ENCODE data around the gene AKAP12.

Gene AKAP12

DNA sequence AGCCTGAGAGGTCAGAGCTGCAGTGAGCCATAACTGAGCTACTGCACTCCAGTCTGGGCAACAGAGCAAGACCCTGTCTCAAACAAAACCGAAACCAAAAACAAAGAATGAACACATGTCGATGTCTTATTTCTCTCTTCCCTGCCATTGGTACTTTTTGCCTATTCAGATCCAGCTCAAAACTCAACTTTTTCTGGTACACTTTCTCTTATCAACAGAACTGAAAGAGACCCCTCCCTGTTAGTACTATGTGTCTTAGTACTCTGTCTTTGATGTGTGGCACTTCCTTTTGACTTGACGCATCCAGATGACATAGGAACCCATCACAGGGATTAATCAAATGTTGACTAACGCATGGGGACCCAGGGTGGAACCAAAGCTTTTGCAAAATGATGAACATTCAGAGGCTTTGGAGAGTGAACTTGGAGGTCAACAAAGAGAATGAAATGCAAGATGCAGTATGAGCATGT, 44.8 kb downstream of the AKAP12 start:
- DNase-seq (ENCODE audit: low read depth) = no peak

DNA sequence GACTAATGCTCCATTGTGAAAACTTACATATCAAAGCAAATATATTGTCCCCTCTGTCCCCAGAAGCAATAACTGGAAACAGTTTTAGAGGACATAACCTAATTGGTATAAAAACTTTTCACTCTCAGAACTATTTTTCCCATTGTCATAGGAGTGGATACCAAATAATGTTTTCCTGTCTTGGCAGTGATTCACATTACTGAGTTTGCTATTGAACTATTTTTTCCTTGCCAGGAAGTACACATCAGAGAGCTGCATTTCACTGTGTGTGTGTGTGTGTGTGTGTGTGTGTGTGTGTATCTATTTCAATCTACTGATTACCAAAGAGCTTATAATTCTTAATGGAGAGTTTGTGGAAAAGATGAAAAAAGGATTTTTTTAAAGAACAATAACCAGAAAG, 45.4 kb downstream of the AKAP12 start:
- no peak for DNase-seq (ENCODE audit: low read depth)

DNA sequence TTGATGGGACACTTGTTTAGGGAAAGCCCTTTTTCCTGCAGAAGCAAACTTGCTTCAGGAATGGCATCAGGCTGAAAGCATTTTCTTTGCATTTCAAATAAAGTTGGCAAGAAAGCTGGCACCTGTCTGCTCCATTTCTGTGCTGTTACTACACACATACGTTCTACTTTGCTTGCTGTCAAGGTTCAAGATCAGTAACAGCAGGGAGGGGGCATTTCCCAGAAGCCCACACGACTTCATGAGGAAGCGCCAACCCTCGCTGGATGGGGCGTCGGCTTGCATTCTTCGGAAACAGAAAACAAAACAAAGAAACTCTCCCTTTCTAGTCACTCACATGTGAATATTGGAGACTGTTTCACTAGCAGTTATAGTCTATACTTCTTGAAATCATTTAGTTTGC, 46.4 kb downstream of the AKAP12 start:
- DNase-seq (ENCODE audit: low read depth) = no peak

DNA sequence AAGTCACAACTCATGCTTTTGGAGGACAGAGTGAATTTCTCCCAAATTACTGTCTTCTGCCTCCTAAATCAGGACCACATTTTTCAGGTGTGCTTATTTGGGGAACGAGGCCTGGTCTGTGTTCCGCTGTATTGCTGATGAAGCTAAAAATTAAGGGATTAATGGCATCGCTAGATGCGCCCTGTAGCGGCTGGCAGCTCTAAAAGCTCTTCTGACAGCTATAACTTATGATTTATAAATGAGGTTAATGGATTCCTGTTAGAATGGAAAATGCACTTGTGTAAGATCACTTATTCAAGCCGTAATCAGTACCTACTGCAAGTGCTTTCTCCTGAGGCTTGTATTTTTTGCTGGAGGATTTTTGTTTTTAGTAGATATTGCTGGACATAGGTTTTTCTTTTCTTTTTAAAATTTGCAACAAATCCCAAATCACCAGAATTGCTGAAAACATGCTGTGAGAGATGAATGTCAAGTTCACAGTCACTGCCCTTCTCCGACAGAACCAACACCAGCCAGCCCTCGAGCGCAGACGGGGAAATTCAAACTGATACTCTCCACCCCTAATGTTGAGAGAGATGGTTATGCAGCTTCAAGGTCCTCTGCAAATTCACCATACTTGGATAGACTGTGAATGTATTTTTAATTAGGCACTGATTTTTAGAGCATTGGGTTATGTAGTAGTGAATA, 49.1 kb downstream of the AKAP12 start:
- DNase-seq (ENCODE audit: low read depth) = no peak

DNA sequence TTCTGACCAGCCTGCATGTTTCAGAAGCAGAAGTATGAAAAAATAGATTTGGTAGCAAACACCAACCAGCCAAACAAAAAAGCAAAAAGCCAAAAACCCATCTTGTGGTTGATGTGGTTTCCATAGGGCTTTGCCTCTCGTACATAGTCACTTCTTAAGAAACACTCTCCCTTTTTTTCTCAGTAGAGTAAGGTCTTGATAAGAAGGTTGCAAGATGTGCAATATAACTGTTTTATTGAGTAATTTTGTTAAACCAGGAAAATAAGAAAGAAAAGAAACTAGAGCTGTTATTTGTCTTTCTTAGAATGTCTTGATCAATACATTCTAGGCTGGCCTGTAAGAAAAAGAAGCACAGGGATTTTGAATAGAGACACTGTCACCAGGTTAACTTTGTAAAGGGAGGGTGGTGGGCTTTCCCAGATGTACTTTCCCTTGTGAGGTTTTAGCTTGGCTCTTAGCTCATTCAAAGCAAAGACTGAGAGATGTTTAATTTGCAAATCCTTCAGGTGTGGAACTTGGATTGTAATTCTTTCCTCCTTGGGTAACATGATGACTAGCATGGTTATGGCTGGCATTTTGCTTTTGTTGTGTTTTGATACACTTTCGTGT, 49.7 kb downstream of the AKAP12 start:
- no peak for DNase-seq (ENCODE audit: low read depth)

DNA sequence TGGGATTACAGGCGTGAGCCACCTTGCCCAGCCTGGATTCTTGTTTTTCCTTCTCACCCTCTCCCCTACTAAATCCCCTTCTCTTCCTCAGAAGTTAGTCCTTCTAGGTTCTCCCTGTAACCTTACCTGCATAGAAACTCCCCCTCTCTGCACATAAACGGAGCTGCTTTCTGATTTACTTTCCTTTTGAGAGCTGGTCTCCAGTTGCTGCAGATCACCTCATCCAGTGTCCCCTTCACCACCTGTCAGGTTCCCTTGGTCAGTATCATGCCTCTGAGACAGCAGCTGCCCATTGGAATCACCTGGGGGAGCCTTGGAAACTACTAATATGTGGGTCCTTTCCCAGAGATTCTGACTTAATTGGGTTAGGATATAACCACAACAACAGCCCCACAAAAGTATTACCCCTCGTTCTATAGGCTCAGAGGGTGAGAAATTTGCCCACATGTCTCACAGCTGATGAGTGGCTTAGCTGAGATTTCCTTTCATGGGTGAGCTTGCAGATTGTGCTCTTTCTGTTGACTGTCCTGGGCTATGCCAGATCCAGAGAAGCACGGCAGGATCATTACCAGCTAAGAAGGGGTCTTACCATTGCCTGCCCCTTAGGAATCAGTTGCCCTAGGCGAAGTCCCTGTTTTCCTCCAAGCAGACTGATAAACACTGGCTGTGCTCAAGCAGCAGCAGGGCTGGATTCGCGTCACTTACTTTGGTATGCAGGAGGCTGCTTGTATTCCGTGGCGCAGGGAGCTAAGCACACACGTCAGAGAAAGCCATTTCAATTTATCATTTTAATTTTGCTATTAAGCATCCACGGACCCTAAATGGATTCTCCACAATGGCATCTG, 51.3 kb downstream of the AKAP12 start:
- DNase-seq (ENCODE audit: low read depth) = no peak

DNA sequence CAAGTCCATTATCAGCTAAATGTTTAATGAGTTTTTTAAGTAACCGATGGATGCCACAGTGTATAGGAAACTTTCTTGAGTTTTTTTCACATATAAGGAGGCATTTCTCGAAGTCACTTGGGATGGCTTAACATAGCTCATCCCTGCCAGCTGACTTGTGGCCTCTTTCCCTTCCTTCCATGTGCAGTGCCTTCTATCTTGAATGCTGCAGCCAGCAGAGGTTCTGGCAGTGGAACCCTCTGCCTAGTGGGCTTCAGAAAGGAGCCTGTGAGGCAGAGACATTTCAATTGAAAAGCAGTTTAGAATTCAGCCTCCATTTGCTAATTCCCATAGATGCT, 51.9 kb downstream of the AKAP12 start:
- DNase-seq (ENCODE audit: low read depth) = no peak

DNA sequence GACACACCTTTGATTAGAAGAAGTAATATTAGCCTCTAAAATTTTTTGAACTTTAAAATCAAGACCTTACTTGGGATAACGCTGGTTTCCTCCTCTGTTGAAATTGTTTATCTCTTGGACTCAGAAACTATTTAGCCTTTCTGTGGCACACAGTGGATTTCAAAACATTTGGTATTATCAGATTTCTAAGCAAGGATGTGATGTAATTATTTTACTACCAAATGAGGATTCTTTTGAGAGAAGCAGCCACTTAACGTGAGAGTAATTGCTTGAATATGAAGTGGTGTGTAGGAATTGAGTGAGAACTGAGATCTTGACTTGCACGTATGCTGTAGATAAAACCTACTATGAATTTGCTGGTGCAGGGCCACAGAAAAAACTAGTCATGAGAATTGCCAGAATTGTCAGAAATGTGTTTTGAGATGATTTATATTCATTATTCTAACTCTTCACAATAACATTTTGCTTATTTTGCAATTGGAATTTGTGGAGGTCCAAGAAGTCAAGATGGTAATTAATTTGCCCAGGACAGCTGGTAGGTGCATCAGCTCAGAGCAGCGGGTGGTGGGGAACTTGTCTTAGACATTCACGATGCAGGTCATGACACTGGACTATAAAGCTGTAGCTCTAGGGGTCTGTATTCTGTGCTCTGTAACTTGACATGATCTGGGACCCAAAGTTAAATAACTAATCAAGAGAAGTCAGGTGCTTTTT, 53.4 kb downstream of the AKAP12 start:
- DNase-seq (ENCODE audit: low read depth) = no peak

DNA sequence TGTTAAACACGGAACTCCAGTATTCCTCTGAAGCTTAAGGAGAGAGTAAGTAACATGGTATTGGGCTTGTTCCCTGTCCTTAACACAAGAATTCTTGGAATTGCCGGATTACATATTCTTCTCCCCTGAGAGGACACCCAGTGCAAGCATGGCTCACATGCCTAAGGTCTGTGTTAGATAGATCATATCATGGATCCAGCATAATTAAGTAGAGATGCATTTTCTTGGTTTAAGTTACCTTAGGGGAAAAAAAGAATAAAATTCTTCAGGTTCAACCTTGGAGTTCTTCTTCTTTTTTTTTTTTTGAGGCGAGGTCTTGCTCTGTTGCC, 53.9 kb downstream of the AKAP12 start:
- no peak for DNase-seq (ENCODE audit: low read depth)

DNA sequence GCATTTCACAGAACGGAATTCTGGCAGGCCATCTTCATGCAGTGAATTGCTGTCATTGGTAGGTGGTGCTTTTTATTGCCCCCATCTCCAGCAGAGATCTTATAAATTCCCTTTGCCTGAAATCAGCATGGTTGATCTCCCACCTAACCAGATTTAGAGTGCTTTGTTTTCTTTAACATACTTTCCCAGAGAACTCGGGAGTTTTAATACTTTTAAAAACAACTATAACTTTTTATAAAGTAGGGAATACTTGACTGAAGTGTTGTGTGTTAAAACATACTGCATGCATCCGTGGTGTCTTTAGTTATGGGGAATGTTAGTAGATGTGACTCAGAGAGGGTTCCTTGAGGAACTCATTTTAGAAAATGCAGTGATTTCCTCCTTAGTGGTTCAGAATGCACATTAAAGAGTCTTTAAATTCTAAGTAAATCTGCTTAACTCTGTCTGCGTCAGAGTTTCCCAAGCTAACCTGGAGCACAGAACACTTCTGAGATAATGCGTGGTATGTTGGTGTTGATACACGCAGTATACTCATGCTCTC, 54.9 kb downstream of the AKAP12 start:
- DNase-seq (ENCODE audit: low read depth) = no peak

DNA sequence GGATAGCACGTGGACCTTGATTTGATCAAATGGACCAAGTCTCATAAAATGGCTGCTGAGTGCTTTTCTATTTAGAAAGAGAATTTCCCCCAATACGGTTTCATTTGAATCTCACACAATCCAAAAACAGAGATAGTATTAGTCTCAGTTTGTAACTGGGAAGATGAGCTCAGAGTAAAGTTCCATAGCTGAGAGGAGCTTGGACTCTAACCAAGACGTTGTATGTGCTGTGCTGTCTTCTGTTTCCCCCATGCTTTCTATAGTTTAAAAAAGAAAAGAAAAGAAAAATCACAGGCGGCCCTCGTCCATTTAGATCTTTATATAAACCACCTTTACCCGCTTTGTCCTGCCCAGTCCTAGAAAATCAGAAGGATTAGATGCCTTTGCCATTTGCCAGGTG, 58.1 kb downstream of the AKAP12 start:
- no peak for DNase-seq (ENCODE audit: low read depth)

DNA sequence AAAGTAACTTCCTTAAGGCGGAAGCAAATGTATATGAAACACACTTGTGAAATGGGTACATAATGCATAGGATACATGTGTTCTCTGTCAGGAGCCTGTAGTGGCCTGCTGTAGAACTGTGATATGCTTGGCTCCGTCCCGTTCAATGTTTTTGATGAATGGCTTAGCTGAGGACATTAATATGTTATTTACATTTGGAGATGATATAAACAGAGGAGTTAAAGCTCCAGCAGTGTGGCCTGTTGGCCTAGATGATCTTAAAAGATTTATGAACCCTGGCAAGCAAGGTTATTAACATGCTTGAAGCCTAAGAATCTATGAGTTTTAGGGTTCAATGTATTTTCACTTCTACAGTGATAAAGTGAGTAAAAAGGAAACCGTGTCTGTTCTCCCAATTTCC, 59.2 kb downstream of the AKAP12 start:
- DNase-seq (ENCODE audit: low read depth) = no peak

DNA sequence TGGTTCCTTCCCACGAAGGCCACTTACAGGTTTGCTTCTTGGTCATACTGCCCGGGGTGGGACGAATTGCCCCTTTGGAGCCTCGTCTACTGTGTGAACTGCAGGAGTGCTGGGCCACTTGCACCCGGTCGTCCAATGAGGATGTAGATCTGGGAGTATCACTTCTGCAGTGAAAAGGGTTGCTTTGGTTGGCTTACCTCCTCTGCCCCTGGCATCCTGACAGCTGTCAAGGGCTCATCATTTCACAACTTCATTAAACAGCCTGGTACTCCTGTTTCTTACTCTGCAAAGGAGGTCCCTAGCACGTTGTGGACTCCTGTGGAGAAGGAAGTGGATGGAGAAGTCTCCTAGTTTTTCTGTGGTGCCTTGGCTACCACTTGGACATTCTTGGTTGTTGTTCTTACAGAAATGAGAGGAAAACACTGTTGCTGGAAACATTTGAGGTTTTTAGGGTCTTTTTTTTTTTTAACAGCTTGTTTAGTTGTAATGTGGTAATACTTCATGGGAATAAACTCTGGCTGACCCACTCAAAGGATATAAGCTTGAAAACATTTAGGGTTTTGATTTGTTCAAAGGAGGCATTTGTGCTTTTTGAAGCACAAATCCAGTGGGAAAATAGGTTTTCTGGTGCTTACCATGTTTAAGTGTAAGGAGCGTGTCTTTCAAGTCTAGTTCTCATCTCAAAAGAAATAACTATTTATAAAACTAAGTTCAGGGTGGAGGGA, 60.7 kb downstream of the AKAP12 start:
- no peak for DNase-seq (ENCODE audit: low read depth)

DNA sequence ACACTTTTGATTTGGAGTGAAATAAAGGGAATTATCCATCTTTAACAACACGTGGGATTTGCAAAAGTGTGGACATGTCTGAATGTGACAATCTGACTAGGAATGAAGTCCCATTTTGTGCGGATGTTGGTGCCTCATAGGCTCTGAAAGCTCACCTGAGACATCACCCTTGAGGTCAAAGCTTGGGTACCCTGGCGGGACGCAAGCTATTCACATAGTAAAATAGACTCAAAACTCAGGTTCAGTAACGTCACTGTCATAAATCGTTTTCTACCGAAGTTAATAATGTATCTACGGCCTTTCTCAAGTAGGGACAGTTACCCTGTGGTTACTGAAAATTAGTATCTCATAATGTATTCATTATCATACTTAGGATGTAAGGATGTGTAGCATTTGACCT, 61.8 kb downstream of the AKAP12 start:
- DNase-seq (ENCODE audit: low read depth) = no peak

DNA sequence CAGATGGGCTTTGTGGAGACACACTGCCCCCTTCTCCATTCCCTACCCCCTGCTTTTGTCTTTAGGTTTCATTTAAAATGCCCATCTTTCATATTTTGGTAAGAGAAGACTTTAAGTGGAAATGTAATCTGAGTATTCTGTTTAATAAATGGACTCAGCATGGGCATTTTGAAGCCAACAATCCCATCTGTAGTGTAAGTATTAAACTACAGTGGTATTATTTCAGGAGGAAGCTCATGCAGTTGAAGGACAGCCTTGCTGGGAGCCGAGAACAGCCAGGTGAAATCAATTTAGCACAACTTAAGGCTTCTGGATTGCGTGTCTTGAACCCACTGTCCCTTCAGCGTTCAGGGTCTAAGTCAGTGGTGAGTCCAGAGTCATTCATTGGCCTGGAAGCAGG, 63.5 kb downstream of the AKAP12 start:
- no peak for DNase-seq (ENCODE audit: low read depth)

DNA sequence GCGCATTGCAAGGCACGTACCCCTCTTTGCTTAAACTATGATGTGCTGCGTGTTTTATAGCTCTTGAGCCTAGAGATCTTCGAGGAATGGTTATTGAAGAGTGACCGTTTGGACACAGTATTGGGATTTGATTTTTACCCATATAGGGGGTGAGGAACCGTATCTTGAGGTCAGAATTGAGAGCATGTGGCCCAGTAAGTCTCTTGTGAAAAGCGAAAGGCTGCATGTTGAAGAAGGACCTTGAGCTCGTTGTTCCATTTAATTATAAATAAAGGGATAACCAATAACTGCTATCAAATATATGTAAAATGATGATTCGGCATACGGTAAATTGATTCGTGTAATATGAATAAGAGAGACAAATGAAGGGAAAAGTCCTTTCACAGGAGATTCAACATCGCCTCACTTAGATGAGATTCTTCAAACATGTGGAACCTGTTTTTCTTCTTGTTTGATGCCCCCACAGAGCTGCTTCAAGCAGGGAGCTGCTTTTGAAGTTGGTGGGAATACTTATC, 66.6 kb downstream of the AKAP12 start:
- DNase-seq (ENCODE audit: low read depth) = no peak

DNA sequence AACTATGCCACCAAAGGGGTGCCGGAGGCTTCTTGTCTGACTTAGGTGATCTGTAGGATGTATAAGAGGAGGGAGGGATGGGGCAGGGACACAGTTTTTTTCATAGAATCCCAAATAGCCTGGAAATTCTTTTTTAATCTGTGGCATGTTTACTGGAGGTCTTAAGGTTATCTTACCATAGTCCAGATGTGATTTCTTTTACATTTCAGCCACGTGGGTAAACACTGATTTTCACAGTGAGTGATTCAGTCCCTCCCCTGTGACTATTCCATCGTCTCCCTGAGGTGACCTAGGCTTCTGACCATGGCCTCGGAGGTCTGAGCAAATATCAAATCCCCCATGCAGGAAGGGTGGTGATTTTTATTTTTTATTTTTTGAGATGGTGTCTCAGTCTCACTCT, 67.7 kb downstream of the AKAP12 start:
- DNase-seq (ENCODE audit: low read depth) = no peak

DNA sequence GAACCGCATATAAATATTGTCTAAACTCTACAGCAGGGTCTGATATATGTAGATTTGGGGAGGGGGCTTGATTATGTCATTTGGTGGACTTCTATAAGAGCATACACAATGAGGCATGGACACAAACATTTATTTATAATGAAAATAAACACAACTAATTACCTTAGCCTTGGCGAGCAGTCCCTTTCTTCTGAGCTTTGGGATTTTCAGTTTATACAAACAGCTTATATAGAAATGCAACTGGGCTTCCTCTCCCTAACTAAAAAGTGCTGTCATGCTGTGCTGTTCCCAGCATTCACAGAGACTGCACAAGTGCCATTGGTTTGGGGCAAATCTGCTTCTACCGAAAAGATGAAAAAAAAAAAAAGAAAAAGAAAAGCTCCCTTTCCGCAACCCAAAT, 69.9 kb downstream of the AKAP12 start:
- DNase-seq (ENCODE audit: low read depth) = no peak

DNA sequence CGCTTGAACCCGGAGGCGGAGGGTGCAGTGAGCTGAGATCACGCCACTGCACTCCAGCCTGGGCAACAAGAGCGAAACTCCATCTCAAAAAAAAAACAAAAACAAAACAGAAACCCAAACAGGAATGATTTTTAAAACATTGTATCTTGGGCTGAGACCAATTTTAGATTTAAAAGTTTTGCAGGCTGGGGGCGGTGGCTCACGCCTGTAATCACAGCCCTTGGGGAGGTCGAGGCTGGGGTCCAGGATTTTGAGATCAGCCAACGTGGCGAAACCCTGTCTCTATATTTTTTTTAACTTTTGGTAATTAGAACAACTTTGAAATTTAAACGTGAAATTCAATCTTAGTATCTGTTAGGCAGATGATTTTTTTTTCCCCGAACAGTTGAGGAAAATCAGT, 70.5 kb downstream of the AKAP12 start:
- no peak for DNase-seq (ENCODE audit: low read depth)

DNA sequence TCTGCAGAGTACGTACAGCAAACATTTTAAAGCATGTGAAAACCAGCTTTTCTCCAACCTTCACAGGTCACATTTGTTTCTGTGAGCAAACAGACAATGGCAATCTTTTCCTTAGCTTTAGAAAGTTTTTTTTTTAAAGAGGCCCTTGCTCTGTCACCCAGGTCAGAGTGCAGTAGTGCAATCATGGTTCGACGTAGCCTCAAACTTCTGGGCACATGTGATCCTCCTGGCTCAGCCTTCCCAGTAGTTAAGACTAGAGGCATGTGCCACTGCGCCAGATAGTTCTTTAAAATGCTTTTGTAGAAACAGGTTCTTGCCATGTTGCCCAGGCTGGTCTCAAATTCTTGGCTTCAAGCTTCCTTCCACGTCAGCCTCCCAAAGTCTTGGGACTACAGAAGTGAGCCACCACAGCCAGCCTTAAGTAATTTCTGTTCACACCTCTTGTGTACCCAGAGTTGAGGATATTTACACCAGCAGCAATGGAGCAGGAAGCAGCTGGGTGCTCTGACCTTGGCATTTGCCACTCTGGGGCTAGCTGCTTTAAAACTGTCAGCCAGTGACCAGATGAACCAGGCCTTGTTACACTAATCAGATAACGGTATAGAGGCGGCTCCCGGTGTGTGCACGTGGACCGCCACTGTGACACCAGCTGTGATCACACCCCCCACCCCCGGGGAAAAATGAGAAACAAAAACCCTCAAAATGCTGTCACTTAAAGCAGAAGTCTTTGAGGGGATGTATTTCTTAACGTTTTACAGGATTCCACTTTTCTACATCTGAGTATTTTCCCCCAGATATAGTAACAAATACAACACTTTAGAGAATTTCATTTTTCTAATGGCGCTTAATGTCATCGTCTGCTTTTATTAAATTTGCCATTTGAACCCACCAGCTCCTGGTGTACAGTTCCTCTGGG, 71.3 kb downstream of the AKAP12 start:
- DNase-seq (ENCODE audit: low read depth) = no peak

DNA sequence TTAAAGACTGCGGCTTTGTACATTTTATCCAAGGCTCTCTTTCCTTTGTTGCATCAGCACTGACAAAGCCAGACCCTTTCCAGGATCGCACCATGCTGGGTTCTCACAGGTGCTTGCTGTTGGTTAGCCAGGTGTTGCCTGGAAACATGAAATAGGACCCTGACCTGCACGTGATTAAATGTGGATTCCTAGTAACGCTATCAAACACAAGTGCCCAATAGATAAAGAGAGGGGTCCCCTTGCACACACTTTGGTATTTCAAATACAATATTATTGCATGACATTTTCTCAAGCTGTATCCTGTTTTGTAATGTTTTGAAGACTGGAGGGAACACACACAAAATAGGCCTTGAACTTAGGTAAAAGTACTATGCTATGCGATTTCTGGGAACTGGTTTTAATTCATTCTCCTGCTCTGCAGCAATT, 73.3 kb downstream of the AKAP12 start:
- DNase-seq (ENCODE audit: low read depth) = no peak
